HEK293T (cell line): Measurements from ENCODE around the gene ANKLE1.

Experiments used
- CTCF ChIA-PET: fragments of 350-600 bp; formaldehyde crosslinking; extraction: SDS; loops from one replicate; lab custom pipeline; 2021; ENCODE audit warnings: antibody characterized with exemption, inconsistent platforms; lab: Yijun Ruan, JAX
- POLR2A ChIA-PET: fragments of 350-600 bp; formaldehyde crosslinking; extraction: SDS; loops from one replicate; lab custom pipeline; 2020; ENCODE audit warnings: antibody characterized with exemption, inconsistent platforms; lab: Yijun Ruan, JAX
- DNase-seq: peaks from one replicate; pipeline ENCODE4 v3.0.0; 2012; ENCODE audit warnings: mixed read lengths; ENCODE audit errors: extremely low spot score
- ARNT ChIP-seq: fragments of 450-650 bp; IDR thresholded peaks from 2 replicates; pipeline ENCODE4 v1.6.1; 2017; ENCODE audit warnings: mild to moderate bottlenecking
- BHLHE40 ChIP-seq: fragments of 450-650 bp; IDR thresholded peaks from 2 replicates; pipeline ENCODE4 v1.6.1; 2016; ENCODE audit warnings: mild to moderate bottlenecking, moderate library complexity, borderline replicate concordance
- CTBP1 ChIP-seq: fragments of 450-650 bp; IDR thresholded peaks from 2 replicates; pipeline ENCODE4 v1.6.1; 2016; ENCODE audit warnings: borderline replicate concordance
- ELF4 ChIP-seq: fragments of 450-650 bp; IDR thresholded peaks from 2 replicates; pipeline ENCODE4 v1.6.1; 2017; ENCODE audit warnings: antibody characterized with exemption
- FOXA1 ChIP-seq: fragments of 450-650 bp; IDR thresholded peaks from 2 replicates; pipeline ENCODE4 v1.6.1; 2016; ENCODE audit warnings: mild to moderate bottlenecking
- FOXK2 ChIP-seq: fragments of 450-650 bp; IDR thresholded peaks from 2 replicates; pipeline ENCODE4 v1.6.1; 2016; ENCODE audit warnings: mild to moderate bottlenecking
- FOXM1 ChIP-seq: fragments of 450-650 bp; IDR thresholded peaks from 2 replicates; pipeline ENCODE4 v1.6.1; 2017; ENCODE audit warnings: mild to moderate bottlenecking, borderline replicate concordance
- HDGF ChIP-seq: fragments of 450-650 bp; IDR thresholded peaks from 2 replicates; pipeline ENCODE4 v1.6.1; 2017; ENCODE audit warnings: antibody characterized with exemption, borderline replicate concordance
- L3MBTL2 ChIP-seq: fragments of 450-650 bp; conservative IDR thresholded peaks from 2 replicates; pipeline ENCODE4 v1.6.1; 2016; ENCODE audit warnings: mild to moderate bottlenecking
- LEF1 ChIP-seq: fragments of 450-650 bp; IDR thresholded peaks from 2 replicates; pipeline ENCODE4 v1.6.1; 2017; ENCODE audit warnings: mild to moderate bottlenecking, borderline replicate concordance
- NFRKB ChIP-seq: fragments of 450-650 bp; IDR thresholded peaks from 2 replicates; pipeline ENCODE4 v1.6.1; 2016; ENCODE audit warnings: mild to moderate bottlenecking, moderate library complexity
- SP1 ChIP-seq: fragments of 450-650 bp; IDR thresholded peaks from 2 replicates; pipeline ENCODE4 v1.6.1; 2017
- SUZ12 ChIP-seq: fragments of 450-650 bp; IDR thresholded peaks from 2 replicates; pipeline ENCODE4 v1.6.1; 2016; ENCODE audit warnings: mild to moderate bottlenecking
- TARDBP ChIP-seq: fragments of 450-650 bp; IDR thresholded peaks from 2 replicates; pipeline ENCODE4 v1.6.1; 2016
- ZNF384 ChIP-seq: fragments of 450-650 bp; IDR thresholded peaks from 2 replicates; pipeline ENCODE4 v1.6.1; 2016
- TF ChIP-seq, protein P1 (sequence below): fragments of 450-650 bp; IDR thresholded peaks from 2 replicates; pipeline ENCODE4 v1.6.1; 2016

The ANKLE1 gene

DNA sequence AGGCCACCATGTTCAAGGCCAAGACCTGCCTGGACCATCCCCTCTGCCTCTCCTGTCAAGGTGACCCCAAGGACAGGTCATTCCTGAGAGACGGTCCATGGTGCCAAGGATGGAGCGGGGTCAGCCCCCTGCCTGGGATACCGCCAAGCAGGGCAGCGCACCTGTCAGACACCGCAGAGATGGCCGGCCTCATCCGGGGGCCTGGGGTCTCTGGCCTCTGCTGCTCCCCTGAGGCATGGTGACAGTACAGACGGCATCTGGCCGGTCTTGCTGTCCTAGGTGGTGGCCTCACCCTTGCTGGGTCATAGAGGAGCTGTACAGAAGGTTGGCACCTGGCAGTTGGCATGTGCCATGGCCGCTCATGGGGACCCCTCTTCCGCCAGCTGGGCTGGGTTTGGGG, 38.7 kb downstream of the ANKLE1 start:
- TF ChIP-seq FOXA1 (no peak), ARNT (no peak), ZNF384 (no peak), NFRKB (no peak), HDGF (no peak), L3MBTL2 (no peak), FOXK2 (no peak), ELF4 (no peak), SP1 (no peak), CTBP1 (no peak), BHLHE40 (no peak), SUZ12 (no peak), TARDBP (no peak), LEF1 (no peak), FOXM1 (no peak)
- ChIA-PET POLR2A (interaction anchor here (1.7 kb wide), 1 partner anchor 11 kb away, joined by 5 read pairs; the partner anchor contains the start of gene DDA1), CTCF (no interaction called here)
- no peak for DNase-seq

GRCh38 chr19:17321655-17322489, 40.2 kb downstream of the ANKLE1 start:
- TF ChIP-seq SP1 (no peak), SUZ12 (no peak)
- ChIA-PET CTCF (no interaction called here), POLR2A (interaction anchor here (1.0 to 1.7 kb wide), 3 partner anchors 9 to 13 kb away, joined by 5 to 8 read pairs (median 5); partner anchors contain the start of gene DDA1)
- no peak for DNase-seq

GRCh38 chr19:17322854-17323253, 41.2 kb downstream of the ANKLE1 start:
- no peak for DNase-seq
- TF ChIP-seq FOXM1 = no peak
- no peak for TF ChIP-seq LEF1
- no peak for TF ChIP-seq HDGF
- TF ChIP-seq ARNT = no peak
- no peak for TF ChIP-seq CTBP1
- no peak for TF ChIP-seq SP1
- no peak for TF ChIP-seq SUZ12
- POLR2A ChIA-PET = interaction anchor here (1.7 kb wide), 1 partner anchor 10 kb away, joined by 8 read pairs; no protein-coding TSS in a partner anchor
- CTCF ChIA-PET = no interaction called here

- TF ChIP-seq FOXK2 (no peak), ELF4 (no peak), BHLHE40 (no peak), NFRKB (no peak), FOXA1 (no peak)
- TF ChIP-seq, protein P1, sequence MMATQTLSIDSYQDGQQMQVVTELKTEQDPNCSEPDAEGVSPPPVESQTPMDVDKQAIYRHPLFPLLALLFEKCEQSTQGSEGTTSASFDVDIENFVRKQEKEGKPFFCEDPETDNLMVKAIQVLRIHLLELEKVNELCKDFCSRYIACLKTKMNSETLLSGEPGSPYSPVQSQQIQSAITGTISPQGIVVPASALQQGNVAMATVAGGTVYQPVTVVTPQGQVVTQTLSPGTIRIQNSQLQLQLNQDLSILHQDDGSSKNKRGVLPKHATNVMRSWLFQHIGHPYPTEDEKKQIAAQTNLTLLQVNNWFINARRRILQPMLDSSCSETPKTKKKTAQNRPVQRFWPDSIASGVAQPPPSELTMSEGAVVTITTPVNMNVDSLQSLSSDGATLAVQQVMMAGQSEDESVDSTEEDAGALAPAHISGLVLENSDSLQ = no peak
- CTCF ChIA-PET = no interaction called here
- POLR2A ChIA-PET = interaction anchor here (1.6 to 1.7 kb wide), 2 partner anchors 9 to 14 kb away, joined by 5 to 8 read pairs; partner anchors contain the start of gene DDA1
- no peak for DNase-seq
Observed at GRCh38 chr19:17323300-17323963, 41.7 kb downstream of the ANKLE1 start.

DNA sequence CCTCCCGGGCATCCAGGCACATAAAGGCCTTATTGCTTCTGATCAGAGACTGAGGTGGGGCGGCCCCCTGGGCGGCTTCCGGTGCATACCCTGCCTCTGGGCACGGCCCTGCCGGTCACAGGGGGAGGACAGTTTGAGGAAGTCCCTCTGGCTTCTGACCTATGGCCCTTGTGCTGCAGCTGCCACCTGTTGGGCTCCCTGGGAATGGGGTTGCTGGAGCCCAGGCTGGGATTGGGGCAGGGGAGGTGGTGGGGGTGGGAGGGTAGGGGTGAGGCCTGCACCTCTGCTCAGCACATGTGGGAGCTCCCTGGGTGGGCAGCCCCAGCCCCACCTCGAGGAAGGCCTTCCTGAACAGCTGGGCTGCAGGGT, 42.2 kb downstream of the ANKLE1 start:
- no peak for DNase-seq
- CTCF ChIA-PET = no interaction called here
- no peak for TF ChIP-seq NFRKB
- POLR2A ChIA-PET = interaction anchor here (1.6 kb wide), 1 partner anchor 15 kb away, joined by 5 read pairs; the partner anchor contains the start of gene DDA1

DNA sequence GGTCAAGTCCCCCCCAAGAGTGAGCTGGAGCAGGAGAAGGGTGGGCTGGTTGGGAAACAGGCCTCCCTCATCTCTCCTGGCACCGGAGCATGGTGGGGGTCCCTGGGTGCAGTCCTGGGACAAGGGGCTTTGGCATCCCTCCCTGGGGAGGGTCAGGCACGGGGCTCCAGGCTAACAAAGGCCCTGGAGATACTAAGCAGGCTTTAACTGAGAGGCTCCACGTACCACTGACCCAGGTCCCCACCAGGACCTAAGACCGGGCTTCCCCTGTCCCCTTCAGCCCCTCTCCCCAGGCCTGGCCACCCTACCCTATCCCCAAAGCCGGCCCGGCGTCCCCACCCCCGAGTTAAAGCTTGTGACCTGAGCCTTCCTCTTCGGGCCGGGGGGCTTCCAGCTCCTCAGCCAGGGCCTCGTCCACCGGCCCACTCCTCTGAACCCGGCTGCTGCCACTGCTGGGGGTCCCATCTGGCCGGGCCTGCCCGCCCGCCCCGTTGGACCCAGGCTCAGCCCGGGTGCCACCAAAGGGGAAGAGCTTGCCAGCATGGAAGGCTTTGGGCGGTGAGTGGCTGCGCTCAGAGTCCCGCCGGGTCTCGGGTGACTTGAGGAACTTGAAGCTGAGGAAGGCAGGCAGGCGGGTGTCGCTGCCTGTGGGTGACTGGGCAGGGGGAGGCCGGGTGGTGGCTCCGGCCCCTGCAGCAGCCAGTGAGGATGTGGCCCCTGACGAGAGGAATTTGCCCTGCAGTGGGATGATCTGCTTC, 42.8 kb downstream of the ANKLE1 start:
- POLR2A ChIA-PET = interaction anchor here (0.8 to 1.6 kb wide), 2 partner anchors 9 to 15 kb away, joined by 3 to 5 read pairs; partner anchors contain the start of gene DDA1
- no peak for DNase-seq
- TF ChIP-seq, protein P1 = no peak
- no peak for TF ChIP-seq ZNF384
- TF ChIP-seq FOXK2 = no peak
- TF ChIP-seq ARNT = no peak
- TF ChIP-seq LEF1 = no peak
- TF ChIP-seq L3MBTL2 = no peak
- TF ChIP-seq NFRKB = no peak
- TF ChIP-seq SP1 = no peak
- TF ChIP-seq BHLHE40 = no peak
- no peak for TF ChIP-seq CTBP1
- no peak for TF ChIP-seq FOXA1
- no peak for TF ChIP-seq TARDBP
- TF ChIP-seq SUZ12 = no peak
- TF ChIP-seq HDGF = no peak
- TF ChIP-seq FOXM1 = no peak
- TF ChIP-seq ELF4 = no peak
- CTCF ChIA-PET = no interaction called here
